GM18520 (cell line): ENCODE results near the gene LRRC73.
"Not testable (repeated sequence)": the region's sequence is repeated elsewhere in the genome, so short reads cannot be mapped to it uniquely, and the experiment has no call there.

Source experiments
- ATAC-seq: cut with Tn5 transposase; IDR thresholded peaks from one replicate; pipeline ENCODE4 v1.9.1; 2021; ENCODE audit not compliant: unreplicated experiment

The LRRC73 gene

GRCh38 chr6:43511824-43512415, 1.8 kb upstream of the LRRC73 start:
- ATAC-seq, result no peak

DNA sequence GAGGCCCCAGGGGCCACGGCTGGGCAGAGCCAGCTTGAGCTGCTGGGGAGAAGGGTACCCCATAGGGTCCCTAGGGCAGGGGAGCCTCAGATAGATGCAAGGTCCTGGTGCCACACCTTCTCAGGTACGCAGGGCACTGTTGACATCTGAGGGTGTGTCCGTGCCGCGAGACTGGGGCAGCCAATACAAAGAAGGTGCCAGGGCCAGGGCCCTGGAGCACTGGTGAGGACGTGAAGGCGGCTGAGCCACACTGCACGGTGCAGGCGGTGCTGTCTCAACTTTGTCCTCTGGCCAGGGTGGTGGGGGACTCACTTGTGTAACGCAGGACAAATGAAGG, 649 bp upstream of the LRRC73 start:
- no peak for ATAC-seq

DNA sequence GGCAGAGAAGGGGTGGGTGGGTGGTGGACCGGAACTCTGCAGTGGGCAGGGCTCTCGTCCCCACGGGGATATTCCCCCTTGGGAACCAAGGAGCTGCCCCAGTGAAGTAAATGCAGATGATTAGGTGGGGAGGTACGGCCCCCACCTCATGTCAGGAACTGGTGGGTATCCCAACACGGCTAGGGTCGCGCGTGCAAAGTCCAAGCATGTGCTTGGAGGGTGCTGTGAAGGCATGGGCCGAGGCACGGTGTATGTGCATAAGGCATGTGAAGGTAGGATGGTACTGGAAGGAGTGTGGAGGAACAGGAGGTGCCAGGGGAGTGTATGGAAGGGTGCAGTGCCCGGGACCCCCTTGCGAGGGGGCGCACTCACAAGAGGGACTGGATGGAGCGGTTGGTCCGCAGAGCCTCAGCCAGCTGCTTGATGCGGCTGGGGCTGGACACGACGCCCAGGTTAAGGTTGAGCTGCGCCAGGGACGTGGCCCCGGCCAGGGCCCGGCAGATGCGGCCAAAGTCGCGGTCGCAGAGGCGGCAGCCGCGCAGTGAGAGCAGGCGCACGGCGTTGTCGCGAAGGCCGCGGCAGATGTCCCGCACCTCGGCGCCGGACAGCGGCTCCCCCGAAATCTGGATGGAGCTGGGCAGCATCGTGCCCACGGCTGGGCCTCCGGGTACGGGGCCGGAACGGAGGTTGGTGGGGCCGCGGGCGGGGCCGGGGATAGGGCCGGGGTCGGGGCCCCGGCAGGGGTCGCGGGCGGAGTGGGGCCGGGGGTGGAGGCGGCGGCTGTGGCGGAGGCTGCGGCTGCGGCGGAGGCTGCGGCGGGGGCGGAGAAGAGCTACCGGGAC, 783 bp downstream of the LRRC73 start:
- no peak for ATAC-seq

- ATAC-seq, result no peak
Measured at GRCh38 chr6:43508481-43509141, 1.5 kb downstream of the LRRC73 start.

GRCh38 chr6:43506667-43507471, 3.3 kb downstream of the LRRC73 start:
- no peak for ATAC-seq

DNA sequence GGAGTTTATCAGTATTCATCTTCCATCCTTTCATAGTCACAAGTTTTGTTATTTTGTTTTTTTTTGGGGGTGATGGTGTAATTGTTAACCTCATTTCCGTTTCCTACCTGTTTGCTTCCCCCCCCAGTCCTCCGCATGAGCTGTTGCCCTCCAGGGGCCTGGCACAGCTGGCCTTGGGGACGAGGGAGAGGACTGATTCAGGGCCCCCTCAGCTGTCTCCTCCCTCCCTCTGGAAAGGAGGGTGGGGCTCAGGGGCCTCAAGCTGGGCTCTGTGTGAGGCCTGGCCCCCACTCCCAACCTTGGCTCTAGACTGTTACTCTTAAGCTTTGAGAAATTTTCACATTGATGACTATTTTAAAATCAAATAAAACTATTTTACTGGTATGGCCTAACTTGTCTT, 4.0 kb downstream of the LRRC73 start:
- no peak for ATAC-seq

DNA sequence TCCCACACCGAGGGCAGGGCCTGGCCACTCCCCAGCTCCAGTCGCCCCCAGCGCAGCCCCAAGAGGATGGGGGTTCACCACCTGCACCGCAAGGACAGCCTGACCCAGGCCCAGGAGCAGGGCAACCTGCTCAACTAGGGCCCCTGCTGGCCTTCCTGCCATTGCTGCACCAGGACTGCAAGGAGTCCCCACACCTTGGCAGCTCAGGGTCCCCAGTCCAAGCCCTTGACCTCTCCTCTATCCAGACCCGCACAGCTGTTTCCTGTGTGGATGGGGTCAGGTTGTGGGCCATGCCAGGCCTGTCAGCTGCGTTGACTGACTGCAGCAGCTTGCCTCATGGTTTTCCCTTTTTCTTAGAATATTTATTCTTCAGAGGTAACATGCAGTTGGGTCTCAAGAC, 4.4 kb downstream of the LRRC73 start:
- no peak for ATAC-seq

GRCh38 chr6:43504756-43505593, 5.2 kb downstream of the LRRC73 start:
- no peak for ATAC-seq

DNA sequence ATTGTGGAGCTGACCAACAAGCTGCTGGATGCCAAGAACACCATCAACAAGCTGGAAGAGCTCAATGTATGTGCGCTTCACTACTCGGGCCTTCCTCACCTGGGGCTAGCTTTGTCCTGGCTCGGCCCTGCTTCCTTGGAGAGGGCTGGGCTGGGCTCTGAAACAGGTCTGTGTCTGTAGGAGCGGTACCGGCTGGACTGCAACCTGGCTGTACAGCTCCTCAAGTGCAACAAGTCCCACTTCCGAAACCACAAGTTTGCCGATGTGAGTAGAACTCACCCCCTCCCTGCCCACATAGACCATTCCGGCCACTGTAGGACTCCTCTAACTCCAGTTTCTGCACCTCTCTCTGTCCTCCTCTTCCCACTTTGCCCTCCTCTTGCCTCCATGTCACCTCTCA, 6.7 kb downstream of the LRRC73 start:
- ATAC-seq, result no peak

DNA sequence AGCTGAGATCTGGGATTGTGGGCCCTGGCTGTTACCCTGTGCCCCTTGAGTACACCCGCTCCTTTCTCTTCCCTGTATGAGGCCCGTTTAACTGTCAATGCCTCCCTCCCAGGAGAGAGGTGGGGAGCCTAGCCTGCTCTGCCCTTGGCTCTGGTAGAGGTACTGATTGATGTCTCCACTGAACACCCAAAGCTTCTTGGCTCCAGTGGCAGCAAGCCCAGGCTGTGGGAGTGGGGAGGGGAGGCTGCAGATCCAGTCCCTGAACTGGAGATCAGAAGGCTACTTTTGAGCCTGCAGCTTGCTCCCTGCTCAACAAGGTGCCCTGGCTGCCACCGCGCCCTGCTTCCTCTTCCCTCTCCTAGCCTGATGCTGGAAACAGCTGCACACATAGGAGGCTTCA, 7.5 kb downstream of the LRRC73 start:
- ATAC-seq, result no peak

GRCh38 chr6:43500921-43501320, 9.2 kb downstream of the LRRC73 start:
- ATAC-seq, result no peak

DNA sequence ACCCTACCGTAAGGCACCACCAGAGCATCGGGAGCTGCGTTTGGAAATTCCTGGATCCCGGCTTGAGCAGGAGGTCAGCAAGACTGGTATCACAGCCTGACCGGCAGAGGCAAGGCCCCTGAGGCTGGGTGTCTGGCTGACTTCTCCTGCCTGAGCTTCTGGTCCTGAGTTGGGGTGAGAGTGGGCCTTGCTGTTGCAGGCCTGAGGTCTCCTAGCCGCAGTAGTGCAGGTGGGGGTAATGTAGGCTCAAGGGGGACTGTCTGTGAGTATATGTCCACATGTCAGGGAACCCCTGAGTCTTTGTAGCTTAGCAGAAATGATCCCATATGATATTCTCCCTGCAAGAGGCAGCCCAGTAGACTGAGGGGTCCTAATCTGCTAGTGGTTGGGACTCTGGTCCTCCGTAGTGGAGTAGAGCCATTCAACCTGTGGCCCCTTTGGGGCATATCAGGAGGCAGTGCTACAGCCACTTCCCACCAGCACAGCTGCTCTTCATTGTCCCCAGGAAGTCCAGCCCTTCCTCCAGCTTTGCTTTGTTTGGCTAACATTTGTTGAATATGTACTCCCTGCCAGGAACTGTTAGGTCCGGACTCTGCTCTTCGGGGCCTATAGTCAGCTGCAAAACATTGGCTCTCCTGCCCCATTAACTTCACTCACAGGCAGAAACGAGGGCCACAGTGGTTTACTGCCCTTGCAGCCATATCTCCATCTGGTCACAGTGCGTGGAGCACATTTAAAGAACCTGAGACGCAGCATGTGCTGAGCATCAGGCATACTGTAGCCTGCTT, 10.9 kb downstream of the LRRC73 start:
- ATAC-seq, result no peak

- ATAC-seq, result not testable (repeated sequence)
Measured at GRCh38 chr6:43498291-43498690, 11.9 kb downstream of the LRRC73 start.

GRCh38 chr6:43497689-43498088, 12.5 kb downstream of the LRRC73 start:
- ATAC-seq, result no peak

DNA sequence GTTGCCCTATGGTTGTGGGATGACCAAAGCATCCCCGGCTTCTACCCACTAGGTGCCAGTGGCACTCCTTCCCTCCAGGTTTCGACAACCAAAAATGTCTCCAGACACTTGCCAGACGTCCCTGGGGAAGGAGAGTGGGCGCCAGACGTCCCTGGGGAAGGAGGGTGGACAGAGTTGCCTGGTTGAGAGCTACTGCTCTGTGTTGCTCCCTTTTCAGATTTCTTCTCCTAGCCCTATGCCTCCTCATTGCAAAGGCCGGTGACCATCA, 13.1 kb downstream of the LRRC73 start:
- ATAC-seq, result no peak

DNA sequence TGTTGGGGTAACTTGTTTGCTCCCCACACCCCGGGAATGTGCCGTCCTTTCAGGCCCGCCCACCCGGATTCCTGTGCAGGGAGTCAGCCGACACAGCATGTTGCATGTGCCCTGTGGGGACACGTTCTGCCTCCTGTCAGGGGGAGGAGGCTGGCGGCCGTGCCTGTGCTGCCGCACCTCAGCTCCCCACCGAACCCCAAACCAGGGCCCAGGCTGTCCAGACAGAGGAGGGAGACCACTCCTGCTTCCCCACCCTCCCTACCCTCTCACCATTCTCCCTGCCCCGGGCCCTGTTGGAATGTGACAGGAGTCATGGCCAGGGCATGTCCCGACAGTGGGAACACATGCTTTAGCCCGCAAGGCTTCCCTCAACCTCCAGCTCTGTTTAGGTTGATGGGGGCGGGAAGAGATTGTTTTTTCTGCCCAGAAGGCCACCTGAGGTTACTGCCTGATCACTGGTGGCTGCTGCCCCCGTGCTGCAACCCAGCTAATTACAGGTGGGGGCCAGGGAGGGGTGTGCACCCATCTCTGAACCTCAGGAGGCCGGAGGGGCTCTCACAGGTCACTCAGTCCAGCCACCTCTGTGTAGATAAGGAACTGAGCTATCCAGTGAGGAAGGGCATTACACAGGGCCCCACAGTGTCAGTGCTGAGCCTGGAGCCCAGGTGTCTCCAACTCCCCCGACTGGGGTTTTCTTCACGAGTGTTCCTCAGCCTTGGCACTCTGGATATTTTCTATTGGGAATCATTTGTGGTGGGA, 13.6 kb downstream of the LRRC73 start:
- no peak for ATAC-seq

DNA sequence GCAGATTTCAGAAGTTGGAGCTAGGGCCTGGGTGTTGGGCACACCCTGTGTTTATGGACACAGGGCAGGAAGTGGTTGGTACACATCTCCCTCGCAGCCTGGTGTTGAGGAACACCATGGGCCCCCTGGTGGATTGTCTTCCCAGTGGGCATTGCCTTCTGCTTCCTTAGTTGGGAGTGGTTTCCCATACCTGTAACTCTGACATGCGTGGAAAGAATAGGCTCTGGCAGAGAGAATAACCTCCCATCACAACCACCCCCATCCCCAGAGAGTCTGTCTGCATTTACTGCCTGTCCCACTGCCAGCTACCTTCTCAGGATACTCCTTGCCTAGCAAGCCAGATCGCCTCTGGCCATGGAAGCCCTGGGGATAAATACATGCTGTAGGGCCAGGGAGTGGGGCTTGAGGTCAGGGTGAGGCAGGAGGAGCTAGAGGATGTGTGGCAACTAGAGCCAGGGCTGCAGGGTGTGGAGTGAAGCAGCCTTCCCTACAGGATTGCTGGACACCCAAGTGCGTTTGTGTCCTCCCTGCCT, 14.7 kb downstream of the LRRC73 start:
- ATAC-seq, result no peak

DNA sequence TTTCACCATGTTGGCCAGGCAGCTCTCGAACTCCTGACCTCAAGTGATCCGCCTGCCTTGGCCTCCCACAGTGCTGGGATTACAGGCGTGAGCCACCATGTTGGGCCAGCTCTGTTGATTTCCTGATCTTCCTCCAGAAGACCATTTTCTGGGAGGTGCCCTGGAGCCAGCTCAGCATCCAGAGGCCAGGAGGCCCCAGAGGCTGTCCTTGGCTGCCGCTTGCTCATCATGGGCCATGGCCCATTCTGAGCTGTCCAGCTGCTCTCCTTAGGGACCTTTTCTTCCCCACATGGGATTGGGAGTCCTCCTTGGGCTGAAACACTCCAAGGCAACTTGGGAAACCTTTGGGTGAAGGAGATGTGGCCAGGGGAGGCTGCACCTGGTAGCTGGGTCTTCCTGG, 15.4 kb downstream of the LRRC73 start:
- ATAC-seq, result no peak

- no peak for ATAC-seq
Measured at GRCh38 chr6:43494321-43494720, 15.8 kb downstream of the LRRC73 start.
